Gastroesophageal sphincter (tissue), 4 donors: ENCODE results near the gene BMAL1. TPM values are rescaled to one million over a fixed set of nuclear protein-coding genes. Genes with fewer than 3 reads are reported as not detected.
"Not testable (repeated sequence)": the region's sequence is repeated elsewhere in the genome, so short reads cannot be mapped to it uniquely, and the experiment has no call there.

ENCODE experiments used
- ATAC-seq: fragments of 150-250 bp; one replicate; pipeline ENCODE4 v1.9.1; 2016; ENCODE audit warnings: mild to moderate bottlenecking, moderate library complexity
- H3K27ac ChIP-seq, 4 donors: fragments of 200-600 bp; sonication (generic) in 3 of 4; 1 replicate in 3 of 4; 2 replicates in 1 of 4; pipeline ENCODE4 v1.5.1; 2016 to 2019
- H3K27me3 ChIP-seq: fragments of 200-600 bp; sonication (generic); one replicate; pipeline ENCODE4 v1.5.1; 2019
- H3K36me3 ChIP-seq, 2 donors: fragments of 200-600 bp; sonication (generic); one replicate each; pipeline ENCODE4 v1.5.1; 2019; ENCODE audit warnings: control low read depth in 1 of 2
- H3K4me1 ChIP-seq, 3 donors: fragments of 200-600 bp; sonication (generic); 1 replicate in 2 of 3; 2 replicates in 1 of 3; pipeline ENCODE4 v1.5.1; 2016 to 2019; ENCODE audit warnings: control low read depth in 2 of 3
- H3K4me3 ChIP-seq, 2 donors: fragments of 200-600 bp; sonication (generic); one replicate each; pipeline ENCODE4 v1.5.1; 2019; ENCODE audit warnings: mild to moderate bottlenecking in 1 of 2, moderate library complexity in 1 of 2
- H3K9me3 ChIP-seq, 3 donors: fragments of 200-600 bp; sonication (generic); one replicate each; pipeline ENCODE4 v1.5.1; 2017 to 2019; ENCODE audit warnings: control low read depth in 2 of 3
- CTCF ChIP-seq, 4 experiments: fragments of 200-600 bp in 2 of 4; fragments of 450-650 bp in 2 of 4; sonication (generic) in 1 of 4; IDR thresholded peaks; one replicate each; pipeline ENCODE4 v1.5.1; 2017 to 2019; ENCODE audit warnings: antibody characterized with exemption in 4 of 4, mild to moderate bottlenecking in 2 of 4, moderate library complexity in 2 of 4
- EP300 ChIP-seq: sonication (generic); formaldehyde crosslinking; IDR thresholded peaks from one replicate; pipeline ENCODE4 v1.6.1; 2017; ENCODE audit warnings: antibody characterized with exemption, mild to moderate bottlenecking
- POLR2A ChIP-seq, 2 donors: fragments of 450-650 bp; IDR thresholded peaks; one replicate each; pipeline ENCODE4 v1.6.1; 2017; ENCODE audit warnings: antibody characterized with exemption in 2 of 2, mild to moderate bottlenecking in 2 of 2, moderate library complexity in 1 of 2
- POLR2AphosphoS5 ChIP-seq: sonication (generic); formaldehyde crosslinking; IDR thresholded peaks from one replicate; pipeline ENCODE4 v1.6.1; 2017; ENCODE audit warnings: antibody characterized with exemption
- WGBS, 2 donors: methylation state at CpG; one replicate each; pipeline ENCODE4 v1.1.5; 2018; ENCODE audit warnings: low coverage in 1 of 2; 5-methylcytosine and 5-hydroxymethylcytosine counted together
- total RNA-seq, 4 donors: library from RNA; depleted of rRNA; stranded (reverse); fragments of >200 nt; gene quantifications; one replicate each; pipeline ENCODE4 v1.1.0, GENCODE V29; 2016

The BMAL1 gene
- total RNA-seq, 4 donors from 2014 or later: 32.2 to 38.4 (median 36.0) TPM

- TF ChIP-seq EP300 (no peak), CTCF (IDR thresholded peaks at IDR 0.05) (no peak), POLR2AphosphoS5 (no peak), POLR2A (IDR thresholded peaks at IDR 0.05) (no peak)
- no peak overlapping the region for H3K4me3 ChIP-seq
- peaks cover 0 to under 1% (median 0%) of the 10 kb centered on the region in 3 donors for H3K4me1 ChIP-seq
- 85 to 91% methylated on average over 6 of the region's 6 CpGs for WGBS, 2 donors
- H3K27me3 ChIP-seq: no peaks in the 10 kb centered on the region
- no peaks in the 10 kb centered on the region for H3K36me3 ChIP-seq
- ATAC-seq: no peak
- H3K9me3 ChIP-seq: no peaks in the 10 kb centered on the region
- H3K27ac ChIP-seq: no peak overlapping the region
These were observed 156.9 kb downstream of the BMAL1 start for GRCh38 chr11:13434247-13435205.

GRCh38 chr11:13436836-13437235 is 159.2 kb downstream of the BMAL1 start:
- H3K27ac ChIP-seq, H3K27me3 ChIP-seq, H3K4me3 ChIP-seq, H3K9me3 ChIP-seq, H3K36me3 ChIP-seq, ATAC-seq: not testable (repeated sequence)
- WGBS, 2 donors: 63 to 92% methylated on average over 2 to 7 of the region's 7 CpGs
- H3K4me1 ChIP-seq: peaks cover 0 to 16% (median 0%) of the 10 kb centered on the region in 3 donors

Other genes starting within 250 kb of the BMAL1 start
- 10 to 100 TPM; 44.1 to 65.1 (median 50.4) TPM for gene BTBD10, start 185.4 kb downstream of the BMAL1 start, total RNA-seq
- gene PTH, start 218.2 kb downstream of the BMAL1 start, total RNA-seq: not detected